ENCODE results near the gene MCM6. TPM values are rescaled to one million over a fixed set of nuclear protein-coding genes. Genes with fewer than 3 reads are reported as not detected.
"Not testable (repeated sequence)": the region's sequence is repeated elsewhere in the genome, so short reads cannot be mapped to it uniquely, and the experiment has no call there.

MCM6 gene
- 11.8 TPM for total RNA-seq (ENCODE audit: insufficient read depth, low replicate concordance)

GRCh38 chr2:135876066-135876711 lies at the start of gene MCM6:
Gene MCM6 (minus strand): TSS chr2:135876443. CDS start chr2:135876365, 78 bp downstream.
- DNase-seq (ENCODE audit: low spot score) = peak; percentile 100

- DNase-seq (ENCODE audit: low spot score) = no peak
These were observed 49.3 kb upstream of the MCM6 start for GRCh38 chr2:135925571-135925970.

- peak; percentile 41 for DNase-seq (ENCODE audit: low spot score)
These were observed 40.0 kb upstream of the MCM6 start for GRCh38 chr2:135916207-135916606.

GRCh38 chr2:135914485-135914884 lies 38.2 kb upstream of the MCM6 start:
- no peak for DNase-seq (ENCODE audit: low spot score)

GRCh38 chr2:135913727-135914365 lies 37.6 kb upstream of the MCM6 start:
- peak; percentile 42 for DNase-seq (ENCODE audit: low spot score)

- DNase-seq (ENCODE audit: low spot score) = no peak
These were observed 33.7 kb upstream of the MCM6 start for GRCh38 chr2:135909976-135910375.

GRCh38 chr2:135905679-135906078 lies 29.4 kb upstream of the MCM6 start:
- DNase-seq (ENCODE audit: low spot score) = no peak

- peak; percentile 66 for DNase-seq (ENCODE audit: low spot score)
These were observed 28.2 kb upstream of the MCM6 start for GRCh38 chr2:135904341-135904989.

- no peak for DNase-seq (ENCODE audit: low spot score)
These were observed 27.4 kb upstream of the MCM6 start for GRCh38 chr2:135903650-135904049.

GRCh38 chr2:135899567-135899966 lies 23.3 kb upstream of the MCM6 start:
- DNase-seq (ENCODE audit: low spot score) = no peak

GRCh38 chr2:135898234-135898786 lies 22.1 kb upstream of the MCM6 start:
- no peak for DNase-seq (ENCODE audit: low spot score)

- no peak for DNase-seq (ENCODE audit: low spot score)
These were observed 18.7 kb upstream of the MCM6 start for GRCh38 chr2:135894930-135895329.

GRCh38 chr2:135893374-135893794 lies 17.1 kb upstream of the MCM6 start:
- DNase-seq (ENCODE audit: low spot score) = no peak

GRCh38 chr2:135890835-135891234 lies 14.6 kb upstream of the MCM6 start:
- no peak for DNase-seq (ENCODE audit: low spot score)

- DNase-seq (ENCODE audit: low spot score) = no peak
These were observed 13.9 kb upstream of the MCM6 start for GRCh38 chr2:135890149-135890548.

GRCh38 chr2:135888587-135888986 lies 12.3 kb upstream of the MCM6 start:
- DNase-seq (ENCODE audit: low spot score) = not testable (repeated sequence)

GRCh38 chr2:135885709-135886108 lies 9.5 kb upstream of the MCM6 start:
- DNase-seq (ENCODE audit: low spot score) = no peak

GRCh38 chr2:135882415-135882814 lies 6.2 kb upstream of the MCM6 start:
- DNase-seq (ENCODE audit: low spot score) = no peak

- not testable (repeated sequence) for DNase-seq (ENCODE audit: low spot score)
These were observed 527 bp upstream of the MCM6 start for GRCh38 chr2:135876770-135877169.

- DNase-seq (ENCODE audit: low spot score) = peak; percentile 36
These were observed 665 bp downstream of the MCM6 start for GRCh38 chr2:135875491-135876065.

- no peak for DNase-seq (ENCODE audit: low spot score)
These were observed 1.4 kb downstream of the MCM6 start for GRCh38 chr2:135874777-135875365.

- no peak for DNase-seq (ENCODE audit: low spot score)
These were observed 5.7 kb downstream of the MCM6 start for GRCh38 chr2:135870571-135870970.

Data from umbilical cord (tissue), 2 donors.